Neuronal stem cell (in vitro differentiated cells): ENCODE data around the gene IL36A.

Source experiments
- DNase-seq: peaks from one replicate; pipeline ENCODE4 v3.0.0-alpha.2; 2013; ENCODE audit warnings: low spot score
- H2AFZ ChIP-seq: one replicate; pipeline ENCODE4 v1.6.1; 2013; ENCODE audit warnings: mild to moderate bottlenecking, low read length, inconsistent platforms
- H2AK5ac ChIP-seq: 2 replicates; pipeline ENCODE4 v1.6.1; 2013; ENCODE audit warnings: low read depth, mild to moderate bottlenecking, inconsistent platforms, low read length, moderate library complexity, mixed read lengths
- H2BK120ac ChIP-seq: 2 replicates; pipeline ENCODE4 v1.6.1; 2013; ENCODE audit warnings: low read depth, mild to moderate bottlenecking, inconsistent platforms, low read length, moderate library complexity, mixed read lengths
- H2BK12ac ChIP-seq: one replicate; pipeline ENCODE4 v1.6.1; 2013; ENCODE audit warnings: low read length, inconsistent platforms
- H2BK15ac ChIP-seq: 2 replicates; pipeline ENCODE4 v1.6.1; 2013; ENCODE audit warnings: mild to moderate bottlenecking, low read length, inconsistent platforms, mixed read lengths
- H2BK5ac ChIP-seq: one replicate; pipeline ENCODE4 v1.6.1; 2013; ENCODE audit warnings: inconsistent platforms, mild to moderate bottlenecking, low read length, moderate library complexity
- H3K14ac ChIP-seq: one replicate; pipeline ENCODE4 v1.6.1; 2013; ENCODE audit warnings: low read length, inconsistent platforms
- H3K18ac ChIP-seq: 2 replicates; pipeline ENCODE4 v1.6.1; 2013; ENCODE audit warnings: low read length, inconsistent platforms
- H3K23ac ChIP-seq: 2 replicates; pipeline ENCODE4 v1.6.1; 2013; ENCODE audit warnings: low read depth, mild to moderate bottlenecking, mixed read lengths, low read length, inconsistent platforms; ENCODE audit not compliant: poor library complexity
- H3K27ac ChIP-seq: replicated peaks from 3 replicates; pipeline ENCODE4 v1.5.1; 2013; ENCODE audit warnings: low read length, inconsistent platforms
- H3K27me3 ChIP-seq, 3 experiments: 2 replicates each; pipeline ENCODE4 v1.6.1; 2013; ENCODE audit warnings: low read length in 3 of 3, mild to moderate bottlenecking in 2 of 3, inconsistent platforms in 1 of 3, low read depth in 1 of 3, mixed read lengths in 1 of 3, moderate library complexity in 1 of 3; ENCODE audit not compliant: control insufficient read depth in 3 of 3, insufficient read depth in 3 of 3
- H3K36me3 ChIP-seq, 2 donors: replicated peaks in 1 of 2; 2 replicates each; pipeline ENCODE4 v1.6.1; 2013; ENCODE audit warnings: low read length in 2 of 2; ENCODE audit not compliant: control insufficient read depth in 2 of 2, insufficient read depth in 2 of 2
- H3K4ac ChIP-seq: 2 replicates; pipeline ENCODE4 v1.6.1; 2013; ENCODE audit warnings: inconsistent platforms, mild to moderate bottlenecking, low read length, moderate library complexity
- H3K4me1 ChIP-seq, 2 donors: 1 replicate in 1 of 2; 2 replicates in 1 of 2; pipeline ENCODE4 v1.6.1; 2013; ENCODE audit warnings: low read length in 2 of 2, low read depth in 1 of 2; ENCODE audit not compliant: control insufficient read depth in 2 of 2, insufficient read depth in 1 of 2
- H3K4me2 ChIP-seq: one replicate; pipeline ENCODE4 v1.6.1; 2013; ENCODE audit warnings: mild to moderate bottlenecking, low read length, inconsistent platforms; ENCODE audit not compliant: insufficient read depth, poor library complexity, severe bottlenecking
- H3K4me3 ChIP-seq, 2 donors: 2 replicates each; pipeline ENCODE4 v1.5.1; 2013; ENCODE audit warnings: low read length in 2 of 2, mild to moderate bottlenecking in 2 of 2, inconsistent platforms in 1 of 2, moderate library complexity in 1 of 2
- H3K79me1 ChIP-seq: one replicate; pipeline ENCODE4 v1.6.1; 2013; ENCODE audit warnings: low read depth, mild to moderate bottlenecking, inconsistent platforms, low read length, moderate library complexity
- H3K9ac ChIP-seq: one replicate; pipeline ENCODE4 v1.6.1; 2013; ENCODE audit warnings: mild to moderate bottlenecking, low read depth, low read length, inconsistent platforms; ENCODE audit not compliant: poor library complexity
- H3K9me3 ChIP-seq, 2 donors: replicated peaks in 1 of 2; 2 replicates each; pipeline versions ENCODE3 to v1.6.1; 2013; ENCODE audit warnings: low read length in 2 of 2, mild to moderate bottlenecking in 2 of 2, inconsistent platforms in 1 of 2, low read depth in 1 of 2, mixed read lengths in 1 of 2, moderate library complexity in 1 of 2; ENCODE audit not compliant: control insufficient read depth in 2 of 2, insufficient read depth in 1 of 2
- H4K8ac ChIP-seq: one replicate; pipeline ENCODE4 v1.6.1; 2013; ENCODE audit warnings: low read depth, mild to moderate bottlenecking, inconsistent platforms, low read length, moderate library complexity
- H4K91ac ChIP-seq: one replicate; pipeline ENCODE4 v1.6.1; 2013; ENCODE audit warnings: low read length, low read depth, mild to moderate bottlenecking, inconsistent platforms; ENCODE audit not compliant: poor library complexity
- WGBS, 2 donors: extraction: QIAGEN DNeasy Blood & Tissue Kit; methylation state at CpG; one replicate each; pipeline ENCODE4 v1.1.7; 2013; ENCODE audit warnings: missing lambda C conversion rate in 2 of 2, mixed read lengths in 1 of 2; ENCODE audit not compliant: insufficient read length in 2 of 2, insufficient replicate concordance in 1 of 2; ENCODE audit errors: extremely low coverage in 2 of 2; 5-methylcytosine and 5-hydroxymethylcytosine counted together

Gene IL36A

DNA sequence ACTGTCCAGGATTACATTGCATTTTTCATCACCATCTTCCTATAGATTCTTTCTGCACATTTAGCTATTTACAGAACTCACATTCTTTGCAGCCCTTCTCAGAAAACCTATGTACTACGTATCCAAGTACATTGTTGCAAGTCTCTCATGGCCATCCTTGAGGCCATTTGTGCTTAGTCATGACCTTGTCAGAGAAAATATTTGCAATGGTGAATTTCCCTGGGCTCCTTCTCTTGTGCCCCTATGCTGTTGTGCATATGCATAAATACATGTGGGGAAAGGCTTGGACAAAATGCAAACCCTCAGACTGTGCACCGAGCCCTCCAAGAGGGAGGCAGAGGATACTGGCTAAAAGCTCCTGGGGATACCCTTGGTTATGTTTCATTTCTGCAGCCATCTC is 19.5 kb downstream of the IL36A start:
- no peaks in the 10 kb centered on the region for H3K79me1 ChIP-seq
- no peak overlapping the region for H3K4ac ChIP-seq

DNA sequence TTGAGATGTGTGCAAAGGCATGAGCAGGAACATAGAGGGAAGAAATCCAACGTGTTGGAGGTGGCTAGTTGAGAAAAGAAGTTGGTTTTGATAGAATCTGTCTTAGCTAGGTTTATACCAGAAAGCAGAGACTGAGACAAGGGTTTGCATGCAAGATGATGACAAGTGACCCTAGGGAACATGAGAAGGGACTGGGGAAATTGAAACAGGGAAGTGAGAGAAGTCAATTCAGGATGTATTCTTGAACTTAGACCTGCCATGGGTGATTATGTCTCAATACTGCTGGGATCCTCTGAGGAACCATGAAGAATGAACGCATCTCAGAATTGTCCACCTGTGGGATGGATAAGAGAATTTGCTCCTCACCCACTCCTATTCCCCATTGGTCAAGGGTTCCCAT is 20.5 kb downstream of the IL36A start:
- Histone ChIP-seq H2AFZ (no peak overlapping the region), H4K91ac (no peak overlapping the region), H2BK15ac (no peak overlapping the region), H3K27ac (no peak overlapping the region), H3K4ac (no peak overlapping the region), H3K9me3 (no peaks in the 10 kb centered on the region), H4K8ac (no peak overlapping the region), H2BK120ac (no peak overlapping the region), H3K18ac (no peak overlapping the region), H3K79me1 (no peaks in the 10 kb centered on the region), H3K4me1 (peaks cover 0 to 2% of the 10 kb centered on the region in 2 donors), H3K4me2 (no peak overlapping the region), H3K23ac (no peak overlapping the region), H3K36me3 (no peaks in the 10 kb centered on the region), H3K27me3 (peaks cover 0 to 41% (median 0%) of the 10 kb centered on the region in 3 experiments), H3K14ac (no peak overlapping the region), H3K9ac (no peak overlapping the region), H2BK12ac (no peak overlapping the region), H2AK5ac (no peak overlapping the region), H2BK5ac (no peak overlapping the region), H3K4me3 (no peak overlapping the region)
- no peak for DNase-seq
- WGBS, 2 donors: no CpG with 5 or more reads among the region's 2 CpGs

More for the DNA sequence above, 19.5 kb downstream of the IL36A start:
- Histone ChIP-seq H2BK15ac (no peak overlapping the region), H2BK12ac (no peak overlapping the region), H3K27ac (no peak overlapping the region), H3K4me1 (peaks cover 0 to 2% of the 10 kb centered on the region in 2 donors), H3K23ac (no peak overlapping the region), H2AFZ (no peak overlapping the region), H4K91ac (no peak overlapping the region), H3K4me3 (no peak overlapping the region), H2BK5ac (no peak overlapping the region), H3K9ac (no peak overlapping the region), H2BK120ac (no peak overlapping the region), H3K18ac (no peak overlapping the region), H3K36me3 (no peaks in the 10 kb centered on the region), H4K8ac (no peak overlapping the region), H2AK5ac (no peak overlapping the region), H3K9me3 (no peaks in the 10 kb centered on the region), H3K4me2 (no peak overlapping the region), H3K14ac (no peak overlapping the region), H3K27me3 (peaks cover 0 to 40% (median 0%) of the 10 kb centered on the region in 3 experiments)
- no peak for DNase-seq
- WGBS, 2 donors: no CpG with 5 or more reads among the region's 2 CpGs

DNA sequence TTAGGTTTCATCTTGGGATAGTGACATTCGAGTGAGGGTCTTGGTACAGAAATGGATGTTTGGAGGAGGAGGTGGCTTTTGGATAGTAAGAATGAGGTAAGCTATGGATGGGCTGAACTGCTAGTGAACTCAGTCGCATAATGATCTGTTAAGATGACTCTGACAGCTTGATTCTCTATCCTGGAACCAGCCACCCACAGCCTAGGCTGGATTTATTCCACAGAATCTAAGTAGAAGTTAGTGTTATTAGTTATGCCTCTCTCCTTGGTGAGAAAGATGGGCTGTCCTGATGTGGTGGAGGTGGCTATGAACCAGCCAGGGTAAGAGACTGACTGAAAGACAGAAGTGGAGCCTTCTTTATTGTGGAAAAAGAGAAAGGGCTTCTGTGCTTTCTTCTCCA is 22.4 kb downstream of the IL36A start:
- H3K23ac ChIP-seq: no peak overlapping the region
- H2BK15ac ChIP-seq: no peak overlapping the region
- no peak overlapping the region for H3K18ac ChIP-seq
- H3K79me1 ChIP-seq: no peaks in the 10 kb centered on the region
- no peak overlapping the region for H2BK5ac ChIP-seq
- no peak overlapping the region for H2AFZ ChIP-seq
- H3K9me3 ChIP-seq: no peaks in the 10 kb centered on the region
- no peaks in the 10 kb centered on the region for H3K36me3 ChIP-seq
- no peak overlapping the region for H3K9ac ChIP-seq
- H3K14ac ChIP-seq: no peak overlapping the region
- no peak overlapping the region for H2BK12ac ChIP-seq
- no peak overlapping the region for H2BK120ac ChIP-seq
- no peak overlapping the region for H3K4me3 ChIP-seq
- H4K8ac ChIP-seq: no peak overlapping the region
- no peak for DNase-seq
- no peak overlapping the region for H2AK5ac ChIP-seq
- H3K27me3 ChIP-seq: peaks cover 0 to 56% (median 0%) of the 10 kb centered on the region in 3 experiments
- H4K91ac ChIP-seq: no peak overlapping the region
- H3K4ac ChIP-seq: no peak overlapping the region
- H3K27ac ChIP-seq: no peak overlapping the region
- H3K4me1 ChIP-seq: peaks cover 0 to 2% of the 10 kb centered on the region in 2 donors
- no CpG with 5 or more reads among the region's 2 CpGs for WGBS, 2 donors
- no peak overlapping the region for H3K4me2 ChIP-seq

- peaks cover 0 to 2% of the 10 kb centered on the region in 2 donors for H3K4me1 ChIP-seq
- no peak overlapping the region for H4K91ac ChIP-seq
- no peak overlapping the region for H3K23ac ChIP-seq
- no peak overlapping the region for H3K4me3 ChIP-seq
- no peak for DNase-seq
- no peak overlapping the region for H3K9ac ChIP-seq
- H3K4me2 ChIP-seq: no peak overlapping the region
- no peak overlapping the region for H3K18ac ChIP-seq
- no peaks in the 10 kb centered on the region for H3K79me1 ChIP-seq
- no peak overlapping the region for H4K8ac ChIP-seq
- H2AFZ ChIP-seq: no peak overlapping the region
- H2BK5ac ChIP-seq: no peak overlapping the region
- no peak overlapping the region for H3K27ac ChIP-seq
- peaks cover 0 to 56% (median 0%) of the 10 kb centered on the region in 3 experiments for H3K27me3 ChIP-seq
- no peak overlapping the region for H3K14ac ChIP-seq
- no peak overlapping the region for H2BK12ac ChIP-seq
- H2AK5ac ChIP-seq: no peak overlapping the region
- H3K36me3 ChIP-seq: no peaks in the 10 kb centered on the region
- H3K9me3 ChIP-seq: no peaks in the 10 kb centered on the region
- no CpG with 5 or more reads among the region's 1 CpG for WGBS, 2 donors
- no peak overlapping the region for H2BK15ac ChIP-seq
- no peak overlapping the region for H3K4ac ChIP-seq
- H2BK120ac ChIP-seq: no peak overlapping the region
These were observed 22.9 kb downstream of the IL36A start for GRCh38 chr2:113028112-113028511.
